Stimulated activated CD8-positive, alpha-beta memory T cell treated with anti-CD3 and anti-CD28 coated beads, Interleukin-4, amount 100 ng/mL, for 24 hours (primary cell): ENCODE data around the gene SFRP5.

Experiments
- DNase-seq: peaks from one replicate; pipeline ENCODE4 v3.0.0-alpha.2; 2020; ENCODE audit warnings: low read depth

SFRP5 gene

DNA sequence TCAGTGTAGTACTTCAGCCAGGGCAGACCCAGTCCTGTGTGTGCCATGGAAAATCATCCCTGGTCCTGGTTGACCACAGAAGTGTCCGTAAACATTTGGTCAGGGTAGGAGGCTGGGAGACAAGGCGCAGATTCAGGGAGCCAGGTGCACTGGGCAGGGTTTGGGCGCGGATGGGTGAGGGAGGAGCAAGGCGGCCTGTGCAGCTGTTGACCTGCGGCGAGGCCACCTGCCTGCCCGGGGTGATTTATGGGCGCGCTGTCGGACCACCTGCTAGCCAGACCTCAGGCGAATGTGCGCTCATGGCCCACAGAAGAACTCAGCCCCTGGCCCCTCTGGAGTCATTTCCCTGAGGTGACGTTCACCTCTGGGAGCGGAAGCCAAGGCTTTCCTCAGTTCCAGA, 6.6 kb downstream of the SFRP5 start:
- DNase-seq: no peak

GRCh38 chr10:97764519-97764931, 7.3 kb downstream of the SFRP5 start:
- DNase-seq: no peak

- no peak for DNase-seq
Measured at GRCh38 chr10:97763947-97764346, 7.9 kb downstream of the SFRP5 start.

DNA sequence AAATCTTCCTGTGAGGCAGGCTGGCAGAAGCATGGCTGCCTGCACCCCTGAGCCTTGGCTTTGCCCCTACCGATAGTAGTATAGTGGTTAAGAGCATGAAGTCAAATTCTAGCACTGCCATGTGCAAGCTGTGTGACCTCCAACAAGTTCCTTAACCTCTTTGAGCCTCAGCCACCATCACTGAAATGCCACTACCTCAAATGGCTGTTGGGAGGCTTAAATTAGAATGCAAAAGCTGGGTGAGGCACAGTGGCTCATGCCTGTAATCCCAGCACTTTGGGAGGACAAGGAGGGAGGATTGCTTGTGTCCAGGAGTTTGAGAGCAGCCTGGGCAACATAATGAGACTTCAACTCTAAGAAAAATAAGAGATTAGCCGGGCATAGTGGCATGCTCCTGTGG, 8.4 kb downstream of the SFRP5 start:
- DNase-seq: no peak

DNA sequence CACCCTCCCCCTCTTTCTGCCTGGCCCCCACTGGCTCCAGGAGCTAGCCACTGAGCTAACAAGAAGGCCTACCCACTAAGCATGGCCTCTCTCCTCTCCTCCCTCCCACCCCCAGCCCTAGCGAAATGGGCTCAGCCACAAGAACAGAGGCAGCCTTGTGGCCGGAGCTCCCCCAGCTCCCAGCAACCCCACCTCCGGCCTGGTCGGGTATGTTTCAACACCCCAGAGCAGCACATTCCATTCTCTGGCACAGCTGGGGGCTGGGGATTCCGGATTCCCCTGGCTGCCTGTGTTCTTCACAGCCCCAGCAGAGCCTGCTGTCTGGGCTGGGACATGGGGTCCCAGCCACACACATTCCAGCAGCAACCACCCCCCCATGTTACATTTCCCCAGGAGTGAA, 9.0 kb downstream of the SFRP5 start:
- DNase-seq: no peak

- no peak for DNase-seq
Measured at GRCh38 chr10:97762056-97762455, 9.7 kb downstream of the SFRP5 start.

GRCh38 chr10:97761331-97761865, 10.4 kb downstream of the SFRP5 start:
- no peak for DNase-seq

GRCh38 chr10:97760461-97761257, 11.1 kb downstream of the SFRP5 start:
- no peak for DNase-seq

DNA sequence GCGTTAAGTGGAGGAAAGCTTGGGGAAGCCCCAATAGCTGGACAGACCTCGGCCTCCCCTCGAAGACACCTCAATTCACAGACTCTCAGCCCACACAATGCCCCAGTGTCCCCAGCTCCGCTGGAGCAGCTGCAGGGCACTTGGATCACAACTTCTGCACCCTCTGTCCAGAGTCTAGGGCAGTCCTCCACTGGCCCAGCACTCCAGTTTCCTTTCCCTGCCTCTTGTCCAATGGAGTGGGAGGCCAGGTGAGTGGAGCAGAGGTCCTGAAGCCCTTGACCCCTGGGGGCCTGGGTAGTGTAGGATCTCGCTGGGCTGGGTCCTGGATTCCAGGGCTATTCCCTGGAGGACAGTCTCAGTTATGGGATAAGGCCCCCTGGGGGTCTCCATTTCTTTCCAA, 11.9 kb downstream of the SFRP5 start:
- DNase-seq: no peak

DNA sequence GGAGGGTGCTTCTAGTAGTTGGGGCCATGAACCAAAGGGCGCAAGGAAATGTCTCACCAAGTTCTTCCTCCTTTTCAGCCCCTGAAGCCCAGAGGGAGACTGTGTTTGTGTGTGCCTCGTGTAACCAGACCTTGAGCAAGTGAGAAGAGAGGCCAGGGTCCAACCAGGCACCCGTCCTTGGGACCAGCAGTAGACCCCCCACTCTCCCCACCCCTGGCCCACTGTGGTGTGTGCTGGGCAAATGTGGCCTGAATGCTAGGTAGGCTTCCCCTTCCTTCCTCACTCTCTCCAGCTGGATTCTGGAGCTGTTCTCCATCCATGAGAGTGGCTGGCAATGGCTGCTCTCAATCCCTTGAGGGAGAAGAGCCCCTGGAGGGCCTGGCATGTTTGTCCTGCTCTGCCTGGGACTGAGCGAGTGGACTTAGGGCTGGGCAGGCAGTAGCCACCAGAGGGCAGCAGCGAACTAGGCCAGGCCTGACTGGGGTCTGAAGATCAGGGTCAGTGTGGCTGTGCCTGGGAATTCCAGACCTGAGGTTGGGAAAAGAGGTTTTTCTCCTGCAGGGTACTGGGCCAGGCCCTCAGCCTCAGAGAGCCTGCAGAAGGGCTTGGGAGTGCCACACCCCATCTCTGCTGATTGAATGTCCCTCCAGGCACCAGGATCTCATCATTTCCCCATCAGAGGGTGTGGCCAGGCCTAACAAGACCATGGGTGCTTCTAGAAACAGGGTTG, 12.5 kb downstream of the SFRP5 start:
- peak; percentile 25 for DNase-seq

GRCh38 chr10:97757471-97757870, 14.3 kb downstream of the SFRP5 start:
- DNase-seq: no peak

GRCh38 chr10:97755718-97756117, 16.1 kb downstream of the SFRP5 start:
- DNase-seq: no peak

DNA sequence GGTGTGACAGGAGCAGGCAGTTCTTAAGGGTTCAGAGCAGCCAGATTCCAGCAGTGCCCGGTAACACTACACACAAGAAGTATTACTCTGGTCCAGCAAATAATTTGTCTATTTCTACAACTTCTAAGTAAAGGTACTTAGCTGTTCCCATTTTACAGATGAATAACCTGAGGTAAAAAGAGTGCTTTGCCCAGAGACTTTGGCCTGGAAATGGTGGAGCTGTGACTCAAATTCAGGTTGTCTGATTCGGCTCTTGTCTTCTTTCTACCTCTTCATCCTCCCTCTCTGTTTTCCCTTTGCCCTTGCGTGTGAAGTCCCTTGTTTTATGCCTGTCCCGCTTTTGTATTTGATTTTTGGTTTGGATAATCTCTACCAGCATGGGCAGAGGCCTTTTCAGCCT, 17.1 kb downstream of the SFRP5 start:
- DNase-seq: no peak

- no peak for DNase-seq
Measured at GRCh38 chr10:97752956-97753355, 18.8 kb downstream of the SFRP5 start.

DNA sequence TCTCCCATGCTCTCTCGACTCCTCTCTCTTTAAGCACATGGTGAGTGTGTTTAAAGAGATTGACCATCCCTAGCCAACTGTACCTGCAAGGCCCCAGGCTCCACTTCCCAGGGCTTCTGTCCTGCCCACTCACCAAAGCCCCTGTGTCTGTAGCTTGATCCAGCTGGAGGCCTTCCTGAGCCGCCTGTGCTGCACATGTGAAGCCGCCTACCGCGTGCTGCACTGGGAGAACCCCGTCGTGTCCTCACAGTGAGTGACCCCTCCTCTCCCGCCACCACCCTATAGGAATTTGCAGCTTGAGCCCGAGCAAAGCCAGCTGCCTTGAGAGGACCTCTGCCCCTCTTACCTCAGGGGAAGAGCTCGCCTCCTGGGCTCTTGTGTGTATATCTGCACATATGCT, 23.7 kb downstream of the SFRP5 start:
- DNase-seq: no peak

DNA sequence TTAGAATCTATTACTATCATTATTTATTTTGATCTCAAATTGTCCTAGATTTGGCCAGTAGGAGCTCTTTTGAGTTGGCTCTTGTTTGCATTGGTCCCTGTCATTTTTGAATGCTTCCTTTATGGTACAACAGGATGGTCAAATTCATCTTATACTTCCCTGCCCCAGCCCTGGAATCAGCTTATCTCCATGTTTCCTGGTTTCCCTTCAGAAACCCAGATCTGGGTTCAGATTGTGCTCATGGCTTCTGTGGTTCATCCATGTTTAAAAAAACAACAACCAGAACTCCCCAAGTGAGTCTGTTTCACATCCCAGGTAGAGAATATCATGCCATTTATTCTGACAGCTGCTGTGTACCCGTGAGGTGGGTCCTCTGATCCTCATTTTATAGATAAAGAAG, 24.2 kb downstream of the SFRP5 start:
- no peak for DNase-seq

DNA sequence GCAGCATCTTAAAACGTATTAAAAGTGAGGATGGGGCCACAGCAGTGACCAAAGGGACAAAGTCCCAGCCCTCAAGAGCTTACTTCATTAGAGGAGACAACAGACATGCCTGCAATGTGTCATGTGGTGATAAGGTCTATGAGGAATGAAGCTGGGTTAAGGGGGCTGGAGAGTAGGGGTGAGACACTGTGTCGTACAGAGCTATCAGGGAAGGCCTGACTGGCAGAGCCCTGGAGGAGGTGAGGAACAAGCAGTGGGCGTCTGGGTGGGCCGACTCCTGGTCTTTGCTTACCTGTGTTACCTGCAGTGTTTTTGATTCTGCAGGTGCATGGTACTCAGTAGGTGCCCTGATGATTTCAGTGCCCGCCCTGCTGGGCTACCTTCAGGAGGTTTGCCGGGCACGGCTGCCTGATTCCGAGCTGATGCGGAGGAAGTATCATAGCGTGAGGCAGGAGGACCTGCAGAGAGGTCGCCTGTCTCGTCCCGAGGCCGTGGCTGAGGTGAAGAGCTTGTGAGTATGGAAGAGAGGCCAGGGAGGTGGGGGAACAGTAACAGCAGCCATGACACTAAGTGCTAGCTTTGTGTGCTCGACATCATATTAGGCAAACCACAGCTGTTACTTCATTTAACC, 27.3 kb downstream of the SFRP5 start:
- no peak for DNase-seq

- DNase-seq: no peak
Measured at GRCh38 chr10:97743169-97743943, 28.4 kb downstream of the SFRP5 start.

GRCh38 chr10:97740613-97741012, 31.2 kb downstream of the SFRP5 start:
- DNase-seq: no peak

DNA sequence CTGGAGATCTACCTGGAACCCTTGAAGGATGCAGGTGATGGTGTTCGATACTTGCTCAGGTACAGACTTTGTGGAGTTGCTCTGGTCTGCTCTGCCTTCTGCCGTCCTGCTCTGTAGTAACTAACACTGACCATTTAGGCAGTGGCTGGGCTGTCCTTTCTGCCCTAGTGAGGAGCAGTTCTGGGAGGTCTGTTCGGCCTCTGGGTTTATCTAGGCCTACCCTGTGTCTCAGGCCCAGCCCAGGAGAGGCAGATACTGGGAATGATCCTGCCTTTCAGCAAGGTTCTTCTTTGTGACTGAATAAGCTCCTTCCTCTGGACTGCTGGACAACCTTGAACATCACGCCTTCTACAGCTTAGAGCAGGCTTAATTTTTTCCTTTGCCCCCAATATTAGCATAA, 33.2 kb downstream of the SFRP5 start:
- no peak for DNase-seq

DNA sequence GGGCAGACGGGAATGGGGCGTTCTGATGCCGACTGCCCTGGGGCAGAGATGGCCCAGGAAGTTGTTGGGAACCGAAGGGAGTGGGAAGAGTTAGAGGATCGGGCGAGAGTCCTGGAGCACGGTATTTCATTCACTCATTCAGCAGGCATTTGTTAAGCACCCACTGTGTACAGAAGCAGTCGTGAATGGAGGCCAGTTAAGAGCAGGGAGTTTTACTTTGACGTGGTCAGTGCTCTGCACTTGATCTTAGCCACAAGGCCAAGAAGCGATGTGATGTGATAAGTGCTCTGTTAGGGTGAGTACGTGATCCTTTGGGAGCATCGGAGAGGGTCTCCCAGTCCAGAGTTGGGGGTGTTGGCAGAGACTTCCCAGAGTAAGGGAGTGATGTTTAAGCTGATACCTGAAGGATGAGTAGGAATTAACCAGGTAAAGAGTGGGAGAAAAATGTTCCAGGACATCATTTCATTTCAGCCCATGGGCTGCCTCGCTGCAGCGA, 34.0 kb downstream of the SFRP5 start:
- no peak for DNase-seq
